Activated CD4-positive, alpha-beta T cell treated with anti-CD3 and anti-CD28 coated beads, Interleukin-10, Interleukin-2, amounts not matched to agents 100 ng/mL and 50 ng/mL, durations not matched to agents 16 hours and 8 hours (primary cell): ENCODE results near the gene PSMB5.

Experiments
- DNase-seq: peaks from one replicate; pipeline ENCODE4 v3.0.0-alpha.2; 2020

PSMB5 gene

GRCh38 chr14:22985894-22986507 lies 48.7 kb downstream of the PSMB5 start:
- DNase-seq = no peak

- DNase-seq = no peak
Measured at GRCh38 chr14:22984959-22985658, 49.6 kb downstream of the PSMB5 start.

- peak; percentile 75 for DNase-seq
Measured at GRCh38 chr14:22982477-22983245, 52.0 kb downstream of the PSMB5 start, which contains the start of gene AJUBA. TSS of gene AJUBA (minus strand) at chr14:22982551. CDS start at chr14:22982266, 285 bp downstream.

- DNase-seq = no peak
Measured at GRCh38 chr14:22981876-22982476, 52.7 kb downstream of the PSMB5 start.

GRCh38 chr14:22981090-22981875 lies 53.4 kb downstream of the PSMB5 start:
- DNase-seq = no peak

GRCh38 chr14:22980672-22981089 lies 54.0 kb downstream of the PSMB5 start:
- DNase-seq = no peak

- DNase-seq = no peak
Measured at GRCh38 chr14:22979748-22980392, 54.8 kb downstream of the PSMB5 start.

GRCh38 chr14:22978981-22979671 lies 55.6 kb downstream of the PSMB5 start:
- DNase-seq = no peak

- DNase-seq = no peak
Measured at GRCh38 chr14:22978487-22978837, 56.2 kb downstream of the PSMB5 start.

GRCh38 chr14:22977684-22978486 lies 56.8 kb downstream of the PSMB5 start:
- no peak for DNase-seq

- DNase-seq = no peak
Measured at GRCh38 chr14:22977434-22977683, 57.3 kb downstream of the PSMB5 start.

- DNase-seq = no peak
Measured at GRCh38 chr14:22976620-22977433, 57.9 kb downstream of the PSMB5 start.
